Calu3 (cell line): ENCODE results near the gene ZNF214. TPM values are rescaled to one million over a fixed set of nuclear protein-coding genes. Genes with fewer than 3 reads are reported as not detected.
"Not testable (repeated sequence)": the region's sequence is repeated elsewhere in the genome, so short reads cannot be mapped to it uniquely, and the experiment has no call there.

Experiments used
- BruUV-seq: library from RNA; stranded (reverse); fragments of 400-500 nt; replicated peaks from 2 replicates; lab custom pipeline; 2021; lab: Mats Ljungman, UMichigan
- CTCF ChIA-PET: fragments of 300-600 bp; sonication (Branson Sonifier 250); formaldehyde crosslinking; loops from one replicate; lab custom pipeline; 2022; ENCODE audit warnings: antibody characterized with exemption; lab: Charles Lee
- DNase-seq: peaks from one replicate; pipeline ENCODE4 v3.0.0; 2022
- H3K27ac Mint-ChIP-seq: one replicate; pipeline ENCODE4 v1.8.0; 2022; ENCODE audit warnings: mixed read lengths; ENCODE audit not compliant: unreplicated experiment
- H3K27me3 Mint-ChIP-seq: one replicate; pipeline ENCODE4 v1.8.0; 2022; ENCODE audit warnings: mixed read lengths; ENCODE audit not compliant: unreplicated experiment
- H3K36me3 Mint-ChIP-seq: one replicate; pipeline ENCODE4 v1.8.0; 2022; ENCODE audit warnings: mild to moderate bottlenecking, moderate library complexity, mixed read lengths; ENCODE audit not compliant: insufficient read depth, unreplicated experiment
- H3K4me1 Mint-ChIP-seq: one replicate; pipeline ENCODE4 v1.8.0; 2022; ENCODE audit warnings: mild to moderate bottlenecking, low read depth, mixed read lengths; ENCODE audit not compliant: unreplicated experiment
- H3K4me3 Mint-ChIP-seq: one replicate; pipeline ENCODE4 v1.8.0; 2022; ENCODE audit warnings: mild to moderate bottlenecking, low read depth, moderate library complexity, mixed read lengths; ENCODE audit not compliant: unreplicated experiment
- H3K9me3 Mint-ChIP-seq: one replicate; pipeline ENCODE4 v1.8.0; 2022; ENCODE audit warnings: low read depth, mixed read lengths; ENCODE audit not compliant: unreplicated experiment
- intact Hi-C: fragments of 100-400 bp; cut with micrococcal nuclease; formaldehyde crosslinking; loops from one replicate; pipeline ENCODE4 v1.10.0; 2022; ENCODE audit not compliant: unreplicated experiment
- total RNA-seq: library from RNA; stranded (reverse); gene quantifications from 2 replicates; pipeline ENCODE4 v1.2.3, GENCODE V29; 2022
- TF ChIP-seq, protein P1 (sequence below): fragments of 200-600 bp; IDR thresholded peaks from one replicate; pipeline ENCODE4 v1.8.0; 2022; ENCODE audit warnings: antibody characterized with exemption; ENCODE audit not compliant: unreplicated experiment

ZNF214 gene
- total RNA-seq, 1 experiment from 2014 or later = 3.0 TPM

- no peaks in the 10 kb centered on the region for H3K36me3 Mint-ChIP-seq
- no peak overlapping the region for H3K27ac Mint-ChIP-seq
- DNase-seq = no peak
- H3K4me1 Mint-ChIP-seq = no peaks in the 10 kb centered on the region
- no peaks in the 10 kb centered on the region for H3K9me3 Mint-ChIP-seq
- intact Hi-C loops = no loop called here
- TF ChIP-seq, protein P1, sequence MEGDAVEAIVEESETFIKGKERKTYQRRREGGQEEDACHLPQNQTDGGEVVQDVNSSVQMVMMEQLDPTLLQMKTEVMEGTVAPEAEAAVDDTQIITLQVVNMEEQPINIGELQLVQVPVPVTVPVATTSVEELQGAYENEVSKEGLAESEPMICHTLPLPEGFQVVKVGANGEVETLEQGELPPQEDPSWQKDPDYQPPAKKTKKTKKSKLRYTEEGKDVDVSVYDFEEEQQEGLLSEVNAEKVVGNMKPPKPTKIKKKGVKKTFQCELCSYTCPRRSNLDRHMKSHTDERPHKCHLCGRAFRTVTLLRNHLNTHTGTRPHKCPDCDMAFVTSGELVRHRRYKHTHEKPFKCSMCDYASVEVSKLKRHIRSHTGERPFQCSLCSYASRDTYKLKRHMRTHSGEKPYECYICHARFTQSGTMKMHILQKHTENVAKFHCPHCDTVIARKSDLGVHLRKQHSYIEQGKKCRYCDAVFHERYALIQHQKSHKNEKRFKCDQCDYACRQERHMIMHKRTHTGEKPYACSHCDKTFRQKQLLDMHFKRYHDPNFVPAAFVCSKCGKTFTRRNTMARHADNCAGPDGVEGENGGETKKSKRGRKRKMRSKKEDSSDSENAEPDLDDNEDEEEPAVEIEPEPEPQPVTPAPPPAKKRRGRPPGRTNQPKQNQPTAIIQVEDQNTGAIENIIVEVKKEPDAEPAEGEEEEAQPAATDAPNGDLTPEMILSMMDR = no peak
- BruUV-seq = no TSS peak
- CTCF ChIA-PET = no interaction called here
- no peak overlapping the region for H3K4me3 Mint-ChIP-seq
- H3K27me3 Mint-ChIP-seq = no peaks in the 10 kb centered on the region
Observed at GRCh38 chr11:6962673-6963072, 57.5 kb downstream of the ZNF214 start.

DNA sequence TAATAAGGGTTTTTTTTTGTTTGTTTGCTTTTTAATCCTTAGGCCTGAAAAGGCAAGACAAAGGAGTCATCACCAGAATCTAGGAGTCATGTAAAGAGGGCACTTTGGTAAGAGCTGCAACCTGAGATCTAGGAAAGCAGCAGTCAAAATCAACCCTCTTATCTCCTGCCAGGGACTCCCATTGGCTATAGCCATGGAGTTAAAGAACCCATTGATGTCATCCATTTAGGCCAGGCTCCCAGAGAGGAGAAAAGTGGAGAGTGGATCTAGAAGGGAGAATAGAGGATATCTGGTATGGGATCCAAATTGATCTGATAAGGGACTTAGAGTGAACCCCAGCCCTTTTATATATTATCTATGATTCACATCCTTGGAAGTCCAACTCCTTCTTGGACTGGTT, 58.0 kb downstream of the ZNF214 start:
- CTCF ChIA-PET = no interaction called here
- Mint-ChIP-seq H3K4me1 (no peaks in the 10 kb centered on the region), H3K36me3 (no peaks in the 10 kb centered on the region), H3K27me3 (no peaks in the 10 kb centered on the region), H3K9me3 (no peaks in the 10 kb centered on the region), H3K27ac (no peak overlapping the region), H3K4me3 (no peak overlapping the region)
- TF ChIP-seq, protein P1 = no peak
- DNase-seq = no peak
- BruUV-seq = no TSS peak
- intact Hi-C loops = no loop called here

DNA sequence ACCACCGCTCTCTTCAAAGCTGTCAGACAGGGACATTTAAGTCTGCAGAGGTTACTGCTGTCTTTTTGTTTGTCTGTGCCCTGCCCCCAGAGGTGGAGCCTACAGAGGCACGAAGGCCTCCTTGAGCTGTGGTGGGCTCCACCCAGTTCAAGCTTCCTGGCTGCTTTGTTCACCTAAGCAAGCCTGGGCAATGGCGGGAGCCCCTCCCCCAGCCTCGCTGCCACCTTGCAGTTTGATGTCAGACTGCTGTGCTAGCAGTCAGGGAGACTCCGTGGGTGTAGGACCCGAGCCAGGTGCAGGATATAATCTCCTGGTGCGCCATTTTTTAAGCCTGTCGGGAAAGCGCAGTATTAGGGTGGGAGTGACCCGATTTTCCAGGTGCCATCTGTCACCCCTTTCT, 65.9 kb downstream of the ZNF214 start:
- H3K36me3 Mint-ChIP-seq, DNase-seq, H3K9me3 Mint-ChIP-seq, H3K4me1 Mint-ChIP-seq, H3K27ac Mint-ChIP-seq, H3K27me3 Mint-ChIP-seq, BruUV-seq, H3K4me3 Mint-ChIP-seq, CTCF ChIA-PET, intact Hi-C loops: not testable (repeated sequence)

Other genes starting within 250 kb of the ZNF214 start
- not detected in 2 replicates for gene OR2AG2, start 248.4 kb downstream of the ZNF214 start, total RNA-seq
- not detected in 2 replicates for gene OR2AG1, start 237.3 kb downstream of the ZNF214 start, total RNA-seq
- gene OR6A2, start 220.7 kb downstream of the ZNF214 start, total RNA-seq = 0.09 TPM in 1 of 2 replicates, not detected in the other
- not detected in 2 replicates for gene OR10A5, start 174.7 kb downstream of the ZNF214 start, total RNA-seq
- not detected in 2 replicates for gene OR10A2, start 157.3 kb downstream of the ZNF214 start, total RNA-seq
- not detected in 2 replicates for gene OR10A4, start 143.7 kb downstream of the ZNF214 start, total RNA-seq
- gene OR2D2, start 127.8 kb downstream of the ZNF214 start, total RNA-seq = not detected in 2 replicates
- gene OR2D3, start 99.3 kb downstream of the ZNF214 start, total RNA-seq = not detected in 2 replicates
- gene ZNF215, start 93.9 kb downstream of the ZNF214 start, total RNA-seq = 1.2 and 1.6 TPM in 2 replicates
- not detected in 2 replicates for gene NLRP14, start 133 bp upstream of the ZNF214 start, total RNA-seq
- not detected in 2 replicates for gene RBMXL2, start 68.7 kb upstream of the ZNF214 start, total RNA-seq
- not detected in 2 replicates for gene SYT9, start 231.6 kb upstream of the ZNF214 start, total RNA-seq